NK-92 (cell line): ENCODE data around the gene GPR45.

Experiments
- DNase-seq: peaks from one replicate; lab custom pipeline; 2025; ENCODE audit not compliant: unreplicated experiment; lab: John Stamatoyannopoulos, UW

GPR45 gene

GRCh38 chr2:105252271-105252670, 10.7 kb downstream of the GPR45 start:
- no peak for DNase-seq

GRCh38 chr2:105254531-105255210, 13.1 kb downstream of the GPR45 start:
- DNase-seq, result no peak

GRCh38 chr2:105255979-105256378, 14.4 kb downstream of the GPR45 start:
- no peak for DNase-seq

- no peak for DNase-seq
Measured at GRCh38 chr2:105256431-105257047, 15.0 kb downstream of the GPR45 start.

- no peak for DNase-seq
Measured at GRCh38 chr2:105257981-105258380, 16.4 kb downstream of the GPR45 start.

- DNase-seq, result no peak
Measured at GRCh38 chr2:105258835-105259350, 17.4 kb downstream of the GPR45 start.

- DNase-seq, result no peak
Measured at GRCh38 chr2:105261061-105261460, 19.5 kb downstream of the GPR45 start.

- no peak for DNase-seq
Measured at GRCh38 chr2:105262651-105263091, 21.1 kb downstream of the GPR45 start.

- no peak for DNase-seq
Measured at GRCh38 chr2:105269426-105269825, 27.9 kb downstream of the GPR45 start.

- DNase-seq, result no peak
Measured at GRCh38 chr2:105271393-105272045, 30.0 kb downstream of the GPR45 start.

GRCh38 chr2:105272176-105272575, 30.6 kb downstream of the GPR45 start:
- DNase-seq, result no peak

GRCh38 chr2:105274046-105274445, 32.5 kb downstream of the GPR45 start:
- DNase-seq, result no peak

GRCh38 chr2:105278654-105279053, 37.1 kb downstream of the GPR45 start:
- DNase-seq, result no peak

GRCh38 chr2:105279126-105279525, 37.6 kb downstream of the GPR45 start:
- DNase-seq, result no peak

- DNase-seq, result no peak
Measured at GRCh38 chr2:105280281-105280680, 38.7 kb downstream of the GPR45 start.

- no peak for DNase-seq
Measured at GRCh38 chr2:105283532-105283931, 42.0 kb downstream of the GPR45 start.

GRCh38 chr2:105287692-105288091, 46.1 kb downstream of the GPR45 start:
- DNase-seq, result no peak

- DNase-seq, result no peak
Measured at GRCh38 chr2:105288133-105288532, 46.6 kb downstream of the GPR45 start.

GRCh38 chr2:105290981-105291660, 49.6 kb downstream of the GPR45 start:
- no peak for DNase-seq

- no peak for DNase-seq
Measured at GRCh38 chr2:105291981-105292380, 50.4 kb downstream of the GPR45 start.
